Stimulated activated CD8-positive, alpha-beta memory T cell treated with anti-CD3 and anti-CD28 coated beads, Interleukin-7, amount 100 ng/mL, for 1 hour (primary cell): ENCODE results near the gene CCDC87.

Source experiments
- DNase-seq, 2 donors: peaks; one replicate each; pipeline ENCODE4 v3.0.0-alpha.2; 2020; ENCODE audit warnings: low read depth in 2 of 2

Gene CCDC87

GRCh38 chr11:66581261-66581660 is 11.6 kb downstream of the CCDC87 start:
- no peak for DNase-seq

- DNase-seq = no peak
Measured at GRCh38 chr11:66580803-66581202, 12.1 kb downstream of the CCDC87 start.

GRCh38 chr11:66579017-66579606 is 13.8 kb downstream of the CCDC87 start:
- peak; percentile 49 to 71 for DNase-seq

- DNase-seq = no peak
Measured at GRCh38 chr11:66570850-66571180, 22.0 kb downstream of the CCDC87 start.

GRCh38 chr11:66570079-66570849 is 22.6 kb downstream of the CCDC87 start:
- DNase-seq = no peak

- no peak for DNase-seq
Measured at GRCh38 chr11:66569076-66569475, 23.8 kb downstream of the CCDC87 start.

- DNase-seq = peak; percentile 44 to 51
Measured at GRCh38 chr11:66568124-66568916, 24.5 kb downstream of the CCDC87 start, which contains the start of gene CTSF. Gene CTSF (minus strand): TSS chr11:66568606. CDS start chr11:66568486, 120 bp downstream.

GRCh38 chr11:66567787-66568123 is 25.1 kb downstream of the CCDC87 start:
- no peak for DNase-seq

GRCh38 chr11:66566221-66566620 is 26.6 kb downstream of the CCDC87 start:
- DNase-seq = no peak

GRCh38 chr11:66564984-66565383 is 27.9 kb downstream of the CCDC87 start:
- no peak for DNase-seq

- DNase-seq = no peak
Measured at GRCh38 chr11:66564538-66564937, 28.3 kb downstream of the CCDC87 start.

- no peak for DNase-seq
Measured at GRCh38 chr11:66563832-66564231, 29.0 kb downstream of the CCDC87 start.

GRCh38 chr11:66562907-66563583 is 29.8 kb downstream of the CCDC87 start:
- DNase-seq = no peak

- DNase-seq = no peak
Measured at GRCh38 chr11:66562275-66562674, 30.6 kb downstream of the CCDC87 start.

GRCh38 chr11:66561975-66562248 is 31.0 kb downstream of the CCDC87 start:
- no peak for DNase-seq

- DNase-seq = no peak
Measured at GRCh38 chr11:66561178-66561974, 31.5 kb downstream of the CCDC87 start.

GRCh38 chr11:66559866-66560676 is 32.8 kb downstream of the CCDC87 start:
- DNase-seq = no peak

- no peak for DNase-seq
Measured at GRCh38 chr11:66559142-66559865, 33.6 kb downstream of the CCDC87 start.

GRCh38 chr11:66557733-66558326 is 35.0 kb downstream of the CCDC87 start:
- DNase-seq = no peak

- DNase-seq = no peak
Measured at GRCh38 chr11:66556086-66556485, 36.8 kb downstream of the CCDC87 start.
